ENCODE measurements around the gene MRPS18A. TPM values are rescaled to one million over a fixed set of nuclear protein-coding genes. Genes with fewer than 3 reads are reported as not detected.

Gene MRPS18A
- total and polyA plus RNA-seq, 2 experiments from 2014 or later: 58.6 to 62.7 TPM

DNA sequence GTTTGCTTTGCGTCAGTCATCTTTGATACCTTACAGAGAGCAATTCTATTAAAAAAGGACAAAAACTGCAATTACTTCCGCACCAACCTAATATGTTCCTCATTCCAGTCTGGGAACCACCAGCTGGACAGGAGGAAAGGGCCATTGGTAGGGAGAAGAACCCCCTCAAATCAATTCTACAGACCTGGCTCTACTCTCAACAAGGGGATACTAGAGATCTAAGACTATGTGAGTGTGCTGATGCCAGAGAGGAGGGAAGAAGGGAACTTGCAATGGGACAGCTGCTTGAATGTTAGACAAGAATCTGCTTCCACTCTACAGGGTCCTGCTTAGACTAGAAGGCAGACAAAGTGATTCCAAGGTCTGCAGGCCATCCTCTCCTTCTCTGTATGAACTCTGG, 13.3 kb downstream of the MRPS18A start:
- no peak for DNase-seq (ENCODE audit: low spot score)
- peaks cover 3% of the 10 kb centered on the region for H3K27me3 Mint-ChIP-seq (ENCODE audit: insufficient read depth, low read depth, poor library complexity)
- H3K4me1 Mint-ChIP-seq: peaks cover 8% of the 10 kb centered on the region
- H2AFZ ChIP-seq: no peak overlapping the region
- 0 out of 2 replicates have a peak, but pooled peaks cover 11% of the 10 kb centered on the region for H3F3A ChIP-seq (replicated peaks; ENCODE audit: low read depth)
- H3K4me3 ChIP-seq: no peak overlapping the region
- no peak for TF ChIP-seq CREB1 (CRISPR knock-in tag; IDR thresholded peaks at IDR 0.05; ENCODE audit: low read depth)
- no peak for TF ChIP-seq ZNF331 (CRISPR knock-in tag; IDR thresholded peaks at IDR 0.05; ENCODE audit: low read depth)
- TF ChIP-seq, protein P1, sequence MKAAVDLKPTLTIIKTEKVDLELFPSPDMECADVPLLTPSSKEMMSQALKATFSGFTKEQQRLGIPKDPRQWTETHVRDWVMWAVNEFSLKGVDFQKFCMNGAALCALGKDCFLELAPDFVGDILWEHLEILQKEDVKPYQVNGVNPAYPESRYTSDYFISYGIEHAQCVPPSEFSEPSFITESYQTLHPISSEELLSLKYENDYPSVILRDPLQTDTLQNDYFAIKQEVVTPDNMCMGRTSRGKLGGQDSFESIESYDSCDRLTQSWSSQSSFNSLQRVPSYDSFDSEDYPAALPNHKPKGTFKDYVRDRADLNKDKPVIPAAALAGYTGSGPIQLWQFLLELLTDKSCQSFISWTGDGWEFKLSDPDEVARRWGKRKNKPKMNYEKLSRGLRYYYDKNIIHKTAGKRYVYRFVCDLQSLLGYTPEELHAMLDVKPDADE (IDR thresholded peaks at IDR 0.05): no peak
- TF ChIP-seq, protein P2, sequence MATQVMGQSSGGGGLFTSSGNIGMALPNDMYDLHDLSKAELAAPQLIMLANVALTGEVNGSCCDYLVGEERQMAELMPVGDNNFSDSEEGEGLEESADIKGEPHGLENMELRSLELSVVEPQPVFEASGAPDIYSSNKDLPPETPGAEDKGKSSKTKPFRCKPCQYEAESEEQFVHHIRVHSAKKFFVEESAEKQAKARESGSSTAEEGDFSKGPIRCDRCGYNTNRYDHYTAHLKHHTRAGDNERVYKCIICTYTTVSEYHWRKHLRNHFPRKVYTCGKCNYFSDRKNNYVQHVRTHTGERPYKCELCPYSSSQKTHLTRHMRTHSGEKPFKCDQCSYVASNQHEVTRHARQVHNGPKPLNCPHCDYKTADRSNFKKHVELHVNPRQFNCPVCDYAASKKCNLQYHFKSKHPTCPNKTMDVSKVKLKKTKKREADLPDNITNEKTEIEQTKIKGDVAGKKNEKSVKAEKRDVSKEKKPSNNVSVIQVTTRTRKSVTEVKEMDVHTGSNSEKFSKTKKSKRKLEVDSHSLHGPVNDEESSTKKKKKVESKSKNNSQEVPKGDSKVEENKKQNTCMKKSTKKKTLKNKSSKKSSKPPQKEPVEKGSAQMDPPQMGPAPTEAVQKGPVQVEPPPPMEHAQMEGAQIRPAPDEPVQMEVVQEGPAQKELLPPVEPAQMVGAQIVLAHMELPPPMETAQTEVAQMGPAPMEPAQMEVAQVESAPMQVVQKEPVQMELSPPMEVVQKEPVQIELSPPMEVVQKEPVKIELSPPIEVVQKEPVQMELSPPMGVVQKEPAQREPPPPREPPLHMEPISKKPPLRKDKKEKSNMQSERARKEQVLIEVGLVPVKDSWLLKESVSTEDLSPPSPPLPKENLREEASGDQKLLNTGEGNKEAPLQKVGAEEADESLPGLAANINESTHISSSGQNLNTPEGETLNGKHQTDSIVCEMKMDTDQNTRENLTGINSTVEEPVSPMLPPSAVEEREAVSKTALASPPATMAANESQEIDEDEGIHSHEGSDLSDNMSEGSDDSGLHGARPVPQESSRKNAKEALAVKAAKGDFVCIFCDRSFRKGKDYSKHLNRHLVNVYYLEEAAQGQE (IDR thresholded peaks at IDR 0.05; ENCODE audit: unreplicated experiment): no peak
- TF ChIP-seq STAT1 (IDR thresholded peaks at IDR 0.05; ENCODE audit: unreplicated experiment): no peak
- TF ChIP-seq EZH2 (IDR thresholded peaks at IDR 0.05; ENCODE audit: low read depth, unreplicated experiment): no peak
- TF ChIP-seq, protein P3, sequence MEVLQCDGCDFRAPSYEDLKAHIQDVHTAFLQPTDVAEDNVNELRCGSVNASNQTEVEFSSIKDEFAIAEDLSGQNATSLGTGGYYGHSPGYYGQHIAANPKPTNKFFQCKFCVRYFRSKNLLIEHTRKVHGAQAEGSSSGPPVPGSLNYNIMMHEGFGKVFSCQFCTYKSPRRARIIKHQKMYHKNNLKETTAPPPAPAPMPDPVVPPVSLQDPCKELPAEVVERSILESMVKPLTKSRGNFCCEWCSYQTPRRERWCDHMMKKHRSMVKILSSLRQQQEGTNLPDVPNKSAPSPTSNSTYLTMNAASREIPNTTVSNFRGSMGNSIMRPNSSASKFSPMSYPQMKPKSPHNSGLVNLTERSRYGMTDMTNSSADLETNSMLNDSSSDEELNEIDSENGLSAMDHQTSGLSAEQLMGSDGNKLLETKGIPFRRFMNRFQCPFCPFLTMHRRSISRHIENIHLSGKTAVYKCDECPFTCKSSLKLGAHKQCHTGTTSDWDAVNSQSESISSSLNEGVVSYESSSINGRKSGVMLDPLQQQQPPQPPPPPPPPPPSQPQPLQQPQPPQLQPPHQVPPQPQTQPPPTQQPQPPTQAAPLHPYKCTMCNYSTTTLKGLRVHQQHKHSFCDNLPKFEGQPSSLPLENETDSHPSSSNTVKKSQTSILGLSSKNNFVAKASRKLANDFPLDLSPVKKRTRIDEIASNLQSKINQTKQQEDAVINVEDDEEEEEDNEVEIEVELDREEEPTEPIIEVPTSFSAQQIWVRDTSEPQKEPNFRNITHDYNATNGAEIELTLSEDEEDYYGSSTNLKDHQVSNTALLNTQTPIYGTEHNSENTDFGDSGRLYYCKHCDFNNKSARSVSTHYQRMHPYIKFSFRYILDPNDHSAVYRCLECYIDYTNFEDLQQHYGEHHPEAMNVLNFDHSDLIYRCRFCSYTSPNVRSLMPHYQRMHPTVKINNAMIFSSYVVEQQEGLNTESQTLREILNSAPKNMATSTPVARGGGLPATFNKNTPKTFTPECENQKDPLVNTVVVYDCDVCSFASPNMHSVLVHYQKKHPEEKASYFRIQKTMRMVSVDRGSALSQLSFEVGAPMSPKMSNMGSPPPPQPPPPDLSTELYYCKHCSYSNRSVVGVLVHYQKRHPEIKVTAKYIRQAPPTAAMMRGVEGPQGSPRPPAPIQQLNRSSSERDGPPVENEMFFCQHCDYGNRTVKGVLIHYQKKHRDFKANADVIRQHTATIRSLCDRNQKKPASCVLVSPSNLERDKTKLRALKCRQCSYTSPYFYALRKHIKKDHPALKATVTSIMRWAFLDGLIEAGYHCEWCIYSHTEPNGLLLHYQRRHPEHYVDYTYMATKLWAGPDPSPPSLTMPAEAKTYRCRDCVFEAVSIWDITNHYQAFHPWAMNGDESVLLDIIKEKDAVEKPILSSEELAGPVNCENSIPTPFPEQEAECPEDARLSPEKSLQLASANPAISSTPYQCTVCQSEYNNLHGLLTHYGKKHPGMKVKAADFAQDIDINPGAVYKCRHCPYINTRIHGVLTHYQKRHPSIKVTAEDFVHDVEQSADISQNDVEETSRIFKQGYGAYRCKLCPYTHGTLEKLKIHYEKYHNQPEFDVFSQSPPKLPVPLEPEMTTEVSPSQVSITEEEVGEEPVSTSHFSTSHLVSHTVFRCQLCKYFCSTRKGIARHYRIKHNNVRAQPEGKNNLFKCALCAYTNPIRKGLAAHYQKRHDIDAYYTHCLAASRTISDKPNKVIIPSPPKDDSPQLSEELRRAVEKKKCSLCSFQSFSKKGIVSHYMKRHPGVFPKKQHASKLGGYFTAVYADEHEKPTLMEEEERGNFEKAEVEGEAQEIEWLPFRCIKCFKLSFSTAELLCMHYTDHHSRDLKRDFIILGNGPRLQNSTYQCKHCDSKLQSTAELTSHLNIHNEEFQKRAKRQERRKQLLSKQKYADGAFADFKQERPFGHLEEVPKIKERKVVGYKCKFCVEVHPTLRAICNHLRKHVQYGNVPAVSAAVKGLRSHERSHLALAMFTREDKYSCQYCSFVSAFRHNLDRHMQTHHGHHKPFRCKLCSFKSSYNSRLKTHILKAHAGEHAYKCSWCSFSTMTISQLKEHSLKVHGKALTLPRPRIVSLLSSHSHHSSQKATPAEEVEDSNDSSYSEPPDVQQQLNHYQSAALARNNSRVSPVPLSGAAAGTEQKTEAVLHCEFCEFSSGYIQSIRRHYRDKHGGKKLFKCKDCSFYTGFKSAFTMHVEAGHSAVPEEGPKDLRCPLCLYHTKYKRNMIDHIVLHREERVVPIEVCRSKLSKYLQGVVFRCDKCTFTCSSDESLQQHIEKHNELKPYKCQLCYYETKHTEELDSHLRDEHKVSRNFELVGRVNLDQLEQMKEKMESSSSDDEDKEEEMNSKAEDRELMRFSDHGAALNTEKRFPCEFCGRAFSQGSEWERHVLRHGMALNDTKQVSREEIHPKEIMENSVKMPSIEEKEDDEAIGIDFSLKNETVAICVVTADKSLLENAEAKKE (CRISPR knock-in tag; IDR thresholded peaks at IDR 0.05): no peak
- TF ChIP-seq POLR2AphosphoS5 (IDR thresholded peaks at IDR 0.05; ENCODE audit: low read depth): no peak
- no peak for TF ChIP-seq ZNF114 (CRISPR knock-in tag; IDR thresholded peaks at IDR 0.05)
- no peak for TF ChIP-seq EZH2phosphoT487 (IDR thresholded peaks at IDR 0.05; ENCODE audit: unreplicated experiment)
- TF ChIP-seq JUNB (IDR thresholded peaks at IDR 0.05; ENCODE audit: unreplicated experiment): no peak
- peaks cover 11% of the 10 kb centered on the region; the same call in 1 of the 2 replicates for H3K4me1 ChIP-seq (ENCODE audit: insufficient read depth)
- H3K79me2 ChIP-seq (replicated peaks; ENCODE audit: insufficient read depth): no peaks in the 10 kb centered on the region
- H3K4me2 ChIP-seq: no peak overlapping the region
- peaks cover 53% of the 10 kb centered on the region for H3K36me3 Mint-ChIP-seq (ENCODE audit: low read depth)
- no peak overlapping the region for H3K27ac Mint-ChIP-seq
- H3K4me3 Mint-ChIP-seq: no peak overlapping the region
- peaks cover 7% of the 10 kb centered on the region; the same call in 1 of the 2 replicates for H3K36me3 ChIP-seq (ENCODE audit: insufficient read depth)
- peaks cover 3% of the 10 kb centered on the region for H4K20me1 ChIP-seq (replicated peaks; ENCODE audit: insufficient read depth)
- H3K27ac ChIP-seq (ENCODE audit: low read depth): no peak overlapping the region
- ATAC-seq: no peak
- H3K9me3 Mint-ChIP-seq: no peaks in the 10 kb centered on the region
- no peaks in the 10 kb centered on the region for H3K9me2 ChIP-seq (ENCODE audit: insufficient read depth)
- H3K27me3 ChIP-seq (ENCODE audit: insufficient read depth): no peaks in the 10 kb centered on the region

All from GM23338 (cell line).